HL-60 (cell line): Measurements from ENCODE around the gene HOXD8.

Source experiments
- GABPA ChIP-seq: IDR thresholded peaks from 2 replicates; pipeline ENCODE4 v1.6.1; 2012; ENCODE audit warnings: low read depth
- POLR2AphosphoS5 ChIP-seq: IDR thresholded peaks from 2 replicates; pipeline ENCODE4 v1.6.1; 2012; ENCODE audit warnings: low read depth
- SPI1 ChIP-seq: IDR thresholded peaks from 2 replicates; pipeline ENCODE4 v1.6.1; 2012; ENCODE audit warnings: low read depth, mild to moderate bottlenecking, borderline replicate concordance
- TF ChIP-seq, protein P1 (sequence below): IDR thresholded peaks from one replicate; pipeline ENCODE4 v1.5.1; 2011; ENCODE audit warnings: low read length, control low read depth, inconsistent platforms; ENCODE audit not compliant: insufficient read depth

DNA sequence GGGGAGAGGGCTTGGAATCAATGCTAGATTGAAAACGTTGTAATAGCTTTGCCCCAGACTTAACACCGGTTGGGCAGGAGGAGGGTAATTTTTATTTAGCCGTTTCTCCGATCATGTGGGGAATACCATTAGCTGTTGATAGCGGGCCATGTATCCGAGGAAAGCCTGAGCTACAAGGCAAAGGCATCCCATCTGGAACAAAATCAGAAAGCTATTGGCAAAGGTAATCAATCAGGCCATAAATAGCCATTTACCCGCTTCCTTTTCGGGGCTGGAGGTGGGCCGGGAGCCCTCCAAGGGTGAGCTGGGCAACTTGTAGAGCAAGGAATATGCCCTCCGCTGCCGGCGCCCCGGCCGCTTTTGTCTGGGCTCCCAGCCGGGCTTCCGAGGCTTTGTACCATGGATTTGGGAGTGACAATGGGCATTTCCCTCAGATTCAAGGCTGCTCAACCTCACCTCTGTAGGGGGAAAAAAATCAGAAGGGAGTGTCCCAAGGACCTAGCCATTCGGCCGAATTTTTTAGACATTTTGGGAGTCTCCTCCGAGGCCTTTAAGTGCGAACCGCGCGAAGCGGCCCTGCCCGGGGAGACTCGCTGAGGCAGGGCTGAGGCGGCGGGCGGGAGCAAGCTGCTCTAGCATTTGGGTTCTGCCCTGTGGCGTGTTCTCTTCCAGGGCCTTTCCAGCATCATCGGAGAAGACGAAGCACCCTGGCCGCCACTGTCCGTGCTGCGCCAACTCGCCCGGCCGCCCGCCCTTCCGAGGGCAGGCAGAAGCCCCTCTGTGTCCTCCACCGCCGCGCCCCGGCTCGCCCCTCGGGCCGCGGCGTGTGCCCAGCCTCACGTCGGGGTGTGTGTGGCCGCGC, 8.1 kb upstream of the HOXD8 start:
- TF ChIP-seq, protein P1, sequence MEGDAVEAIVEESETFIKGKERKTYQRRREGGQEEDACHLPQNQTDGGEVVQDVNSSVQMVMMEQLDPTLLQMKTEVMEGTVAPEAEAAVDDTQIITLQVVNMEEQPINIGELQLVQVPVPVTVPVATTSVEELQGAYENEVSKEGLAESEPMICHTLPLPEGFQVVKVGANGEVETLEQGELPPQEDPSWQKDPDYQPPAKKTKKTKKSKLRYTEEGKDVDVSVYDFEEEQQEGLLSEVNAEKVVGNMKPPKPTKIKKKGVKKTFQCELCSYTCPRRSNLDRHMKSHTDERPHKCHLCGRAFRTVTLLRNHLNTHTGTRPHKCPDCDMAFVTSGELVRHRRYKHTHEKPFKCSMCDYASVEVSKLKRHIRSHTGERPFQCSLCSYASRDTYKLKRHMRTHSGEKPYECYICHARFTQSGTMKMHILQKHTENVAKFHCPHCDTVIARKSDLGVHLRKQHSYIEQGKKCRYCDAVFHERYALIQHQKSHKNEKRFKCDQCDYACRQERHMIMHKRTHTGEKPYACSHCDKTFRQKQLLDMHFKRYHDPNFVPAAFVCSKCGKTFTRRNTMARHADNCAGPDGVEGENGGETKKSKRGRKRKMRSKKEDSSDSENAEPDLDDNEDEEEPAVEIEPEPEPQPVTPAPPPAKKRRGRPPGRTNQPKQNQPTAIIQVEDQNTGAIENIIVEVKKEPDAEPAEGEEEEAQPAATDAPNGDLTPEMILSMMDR = no peak
- TF ChIP-seq SPI1 (no peak), GABPA (no peak), POLR2AphosphoS5 (no peak)
